ENCODE results near the gene ADARB2.

- no peak for TF ChIP-seq CTCF (IDR thresholded peaks at IDR 0.05)
- TF ChIP-seq POLR2A (IDR thresholded peaks at IDR 0.05), result no peak
Observed at GRCh38 chr10:1402816-1403507, 334.4 kb downstream of the ADARB2 start.

Data from Peyer's patch (tissue), 4 donors.